ENCODE data around the gene IGF1R. TPM values are rescaled to one million over a fixed set of nuclear protein-coding genes. Genes with fewer than 3 reads are reported as not detected.

Gene IGF1R
- total and polyA plus RNA-seq, 7 donors: 1.2 to 130 (median 39.6) TPM

DNA sequence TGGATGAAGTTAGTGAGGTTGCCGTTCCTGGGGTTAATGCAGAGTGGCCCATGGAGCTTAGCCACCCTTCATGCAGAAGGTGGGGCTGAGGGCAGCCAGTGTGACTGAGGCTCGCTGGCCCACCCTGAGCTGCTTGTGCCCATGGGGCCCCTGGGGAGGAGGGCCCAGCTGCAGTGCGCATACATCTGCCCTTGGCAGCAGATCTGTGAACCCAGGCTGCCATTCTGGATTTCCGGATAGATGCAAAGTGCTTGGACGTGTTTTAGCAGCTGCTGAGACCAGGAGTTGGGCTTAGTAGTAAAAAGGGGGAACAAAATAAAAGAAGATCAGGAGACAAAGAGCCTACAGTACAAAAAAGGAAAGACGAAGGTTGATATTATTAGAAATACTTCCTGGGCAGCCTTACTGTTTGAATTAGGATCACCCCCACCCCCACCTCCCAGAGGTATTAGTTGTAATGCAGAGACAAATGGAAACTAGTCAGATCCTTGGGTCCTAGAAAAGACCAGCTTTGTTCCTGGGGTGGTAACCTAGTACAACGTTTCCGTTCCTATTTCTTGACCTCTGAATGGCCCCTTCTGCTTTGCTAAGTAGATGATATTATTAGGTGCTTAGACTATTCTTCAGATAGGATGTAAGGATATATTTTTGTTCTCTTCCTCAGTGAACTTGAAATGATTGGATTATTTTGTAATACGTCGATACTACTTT lies 70.2 kb downstream of the IGF1R start:
- H3K4me3 ChIP-seq: no peak overlapping the region
- TF ChIP-seq EP300 (IDR thresholded peaks at IDR 0.05) (no peak), POLR2AphosphoS5 (IDR thresholded peaks at IDR 0.05) (no peak), POLR2A (IDR thresholded peaks at IDR 0.05) (no peak)
- TF ChIP-seq, protein P1, sequence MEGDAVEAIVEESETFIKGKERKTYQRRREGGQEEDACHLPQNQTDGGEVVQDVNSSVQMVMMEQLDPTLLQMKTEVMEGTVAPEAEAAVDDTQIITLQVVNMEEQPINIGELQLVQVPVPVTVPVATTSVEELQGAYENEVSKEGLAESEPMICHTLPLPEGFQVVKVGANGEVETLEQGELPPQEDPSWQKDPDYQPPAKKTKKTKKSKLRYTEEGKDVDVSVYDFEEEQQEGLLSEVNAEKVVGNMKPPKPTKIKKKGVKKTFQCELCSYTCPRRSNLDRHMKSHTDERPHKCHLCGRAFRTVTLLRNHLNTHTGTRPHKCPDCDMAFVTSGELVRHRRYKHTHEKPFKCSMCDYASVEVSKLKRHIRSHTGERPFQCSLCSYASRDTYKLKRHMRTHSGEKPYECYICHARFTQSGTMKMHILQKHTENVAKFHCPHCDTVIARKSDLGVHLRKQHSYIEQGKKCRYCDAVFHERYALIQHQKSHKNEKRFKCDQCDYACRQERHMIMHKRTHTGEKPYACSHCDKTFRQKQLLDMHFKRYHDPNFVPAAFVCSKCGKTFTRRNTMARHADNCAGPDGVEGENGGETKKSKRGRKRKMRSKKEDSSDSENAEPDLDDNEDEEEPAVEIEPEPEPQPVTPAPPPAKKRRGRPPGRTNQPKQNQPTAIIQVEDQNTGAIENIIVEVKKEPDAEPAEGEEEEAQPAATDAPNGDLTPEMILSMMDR (IDR thresholded peaks at IDR 0.05): no peak
- WGBS, 2 donors: 70 to 86% methylated on average over 10 of the region's 10 CpGs

GRCh38 chr15:98719137-98719740 lies 70.9 kb downstream of the IGF1R start:
- no peaks in the 10 kb centered on the region for H3K27me3 ChIP-seq
- 84 to 88% methylated on average over 5 of the region's 5 CpGs for WGBS, 2 donors
- no peak for DNase-seq
- H3K36me3 ChIP-seq: no peaks in the 10 kb centered on the region
- H3K9me3 ChIP-seq: no peaks in the 10 kb centered on the region
- peaks cover 0 to 94% (median 89%) of the 10 kb centered on the region in 4 donors for H3K4me1 ChIP-seq
- intact Hi-C loops (cut with DNase I): no loop called here
- H3K27ac ChIP-seq: peak overlapping the region; percentile 60 to 82 (median 69)
- no peak overlapping the region for H3K4me3 ChIP-seq
- TF ChIP-seq POLR2AphosphoS5 (IDR thresholded peaks at IDR 0.05) (no peak), POLR2A (IDR thresholded peaks at IDR 0.05) (no peak), EP300 (IDR thresholded peaks at IDR 0.05) (no peak)
- TF ChIP-seq, protein P1 (IDR thresholded peaks at IDR 0.05): no peak

More for the DNA sequence above, 70.2 kb downstream of the IGF1R start:
- Histone ChIP-seq H3K36me3 (no peaks in the 10 kb centered on the region), H3K27ac (peak overlapping the region; percentile 60 to 82 (median 69)), H3K4me1 (peaks cover 0 to 95% (median 94%) of the 10 kb centered on the region in 4 donors), H3K9me3 (no peaks in the 10 kb centered on the region), H3K27me3 (no peaks in the 10 kb centered on the region)
- intact Hi-C loops (cut with DNase I): no loop called here
- no peak for DNase-seq

- peak overlapping the region in 2 of 4 donors; percentile 74 to 82 for H3K27ac ChIP-seq
- H3K36me3 ChIP-seq: no peaks in the 10 kb centered on the region
- WGBS, 2 donors: 93 to 96% methylated on average over 6 of the region's 6 CpGs
- peaks cover 0 to 86% (median 81%) of the 10 kb centered on the region in 4 donors for H3K4me1 ChIP-seq
- DNase-seq: no peak
- TF ChIP-seq EP300 (IDR thresholded peaks at IDR 0.05): no peak
- TF ChIP-seq POLR2A (IDR thresholded peaks at IDR 0.05): no peak
- no peak for TF ChIP-seq POLR2AphosphoS5 (IDR thresholded peaks at IDR 0.05)
- TF ChIP-seq, protein P1 (IDR thresholded peaks at IDR 0.05): no peak
- H3K9me3 ChIP-seq: no peaks in the 10 kb centered on the region
- intact Hi-C loops (cut with DNase I): no loop called here
- no peaks in the 10 kb centered on the region for H3K27me3 ChIP-seq
- no peak overlapping the region for H3K4me3 ChIP-seq
These were observed 71.7 kb downstream of the IGF1R start for GRCh38 chr15:98720031-98720430.

DNA sequence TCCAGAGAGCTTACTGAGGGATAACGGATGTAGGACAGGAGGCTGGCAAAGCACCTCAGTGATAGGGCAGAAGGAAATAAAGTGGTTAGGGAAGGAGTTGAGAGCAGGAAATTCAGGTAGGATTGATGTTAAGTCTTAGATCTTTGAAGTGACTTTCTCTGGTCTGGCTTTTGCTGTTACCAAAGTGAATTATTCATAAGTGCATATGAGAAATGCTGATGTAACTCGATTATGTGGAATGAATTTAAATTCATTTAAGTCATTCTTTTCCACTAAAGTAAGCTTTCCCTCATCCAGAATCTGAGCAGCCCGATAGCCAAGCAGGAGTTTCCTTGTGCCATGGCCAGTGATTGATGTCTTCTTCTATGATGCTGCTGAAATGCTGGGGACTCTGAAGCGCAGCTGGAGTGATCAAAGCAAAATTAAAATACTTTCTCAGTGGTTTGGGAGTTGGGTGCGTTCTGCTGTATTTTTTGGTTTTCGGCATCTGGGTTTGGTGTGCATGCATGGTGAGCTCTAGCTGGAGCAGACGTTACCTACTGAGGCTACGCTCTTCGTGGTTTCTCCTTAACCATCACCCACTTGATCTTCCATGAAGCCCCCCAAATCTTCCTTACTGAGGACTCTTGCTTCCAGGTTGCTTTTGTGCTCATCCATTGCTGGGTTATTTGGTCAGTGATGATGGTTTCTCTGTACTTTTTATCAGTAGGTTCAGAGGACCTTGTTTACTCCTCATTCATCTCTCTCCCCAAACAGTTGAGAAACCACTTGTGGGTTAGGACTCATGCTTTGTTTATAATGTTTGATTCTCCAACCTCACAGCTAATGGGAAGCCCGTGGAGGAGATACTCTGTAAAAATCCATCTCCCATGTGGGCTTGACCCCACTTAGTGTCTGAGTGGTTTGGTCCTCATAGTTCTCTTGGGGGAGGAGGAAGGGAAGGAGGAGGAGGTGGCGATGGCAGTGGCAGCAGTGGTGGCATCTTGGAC lies 72.5 kb downstream of the IGF1R start:
- H3K9me3 ChIP-seq: no peaks in the 10 kb centered on the region
- peak overlapping the region in 2 of 4 donors; percentile 74 to 82 for H3K27ac ChIP-seq
- peaks cover 0 to 81% (median 74%) of the 10 kb centered on the region in 4 donors for H3K4me1 ChIP-seq
- intact Hi-C loops (cut with DNase I): no loop called here
- TF ChIP-seq, protein P1 (IDR thresholded peaks at IDR 0.05): no peak
- TF ChIP-seq POLR2AphosphoS5 (IDR thresholded peaks at IDR 0.05) (no peak), EP300 (IDR thresholded peaks at IDR 0.05) (no peak), POLR2A (IDR thresholded peaks at IDR 0.05) (no peak)
- H3K27me3 ChIP-seq: no peaks in the 10 kb centered on the region
- no peak for DNase-seq
- WGBS, 2 donors: 80 to 89% methylated on average over 11 of the region's 11 CpGs
- no peak overlapping the region for H3K4me3 ChIP-seq
- H3K36me3 ChIP-seq: no peaks in the 10 kb centered on the region
